ENCODE measurements around the gene TTC21A. TPM values are rescaled to one million over a fixed set of nuclear protein-coding genes. Genes with fewer than 3 reads are reported as not detected.

The TTC21A gene
- total RNA-seq, 1 experiment from 2014 or later, result 5.6 TPM

- POLR2A ChIA-PET, result no interaction called here
Measured at GRCh38 chr3:39134305-39134704, 26.8 kb downstream of the TTC21A start.

GRCh38 chr3:39135170-39135805 is 27.8 kb downstream of the TTC21A start:
- Histone ChIP-seq H3K9me2 (ENCODE audit: insufficient read depth) (no peaks in the 10 kb centered on the region), H4K20me1 (ENCODE audit: insufficient read depth) (no peaks in the 10 kb centered on the region), H3K4me1 (ENCODE audit: control insufficient read depth in 1 of 2, insufficient read depth in 2 of 2, low read length in 2 of 2) (peaks cover 4 to 14% of the 10 kb centered on the region in 2 experiments), H3K27ac (ENCODE audit: low read depth, low read length) (no peak overlapping the region), H3K36me3 (ENCODE audit: control insufficient read depth in 1 of 2, insufficient read depth in 2 of 2, low read length in 2 of 2) (no peaks in the 10 kb centered on the region), H3K4me3 (replicated peaks in 1 of 2; ENCODE audit: low read depth in 1 of 2, low read length in 2 of 2) (no peak overlapping the region), H3K9me3 (ENCODE audit: control insufficient read depth in 1 of 2, insufficient read depth in 1 of 2, low read depth in 1 of 2, low read length in 2 of 2) (no peaks in the 10 kb centered on the region), H3K27me3 (ENCODE audit: insufficient read depth, low read length) (no peaks in the 10 kb centered on the region), H3K4me2 (ENCODE audit: low read length) (no peak overlapping the region), H3K79me2 (ENCODE audit: insufficient read depth, low read length) (no peaks in the 10 kb centered on the region), H2AFZ (ENCODE audit: low read depth, low read length, poor library complexity, severe bottlenecking) (no peak overlapping the region), H3K9ac (ENCODE audit: low read length) (no peak overlapping the region)
- TF ChIP-seq JUND (IDR thresholded peaks at IDR 0.05), result no peak
- TF ChIP-seq MAX (IDR thresholded peaks at IDR 0.05), result no peak
- TF ChIP-seq CBX3 (IDR thresholded peaks at IDR 0.05; ENCODE audit: low read depth), result no peak
- TF ChIP-seq EZH2 (IDR thresholded peaks at IDR 0.05), result no peak
- no peak for TF ChIP-seq REST (IDR thresholded peaks at IDR 0.05; ENCODE audit: low read depth)
- no peak for TF ChIP-seq EGR1 (IDR thresholded peaks at IDR 0.05; ENCODE audit: low read depth)
- TF ChIP-seq CEBPB (IDR thresholded peaks at IDR 0.05; ENCODE audit: low read depth), result no peak
- no peak for TF ChIP-seq SP1 (IDR thresholded peaks at IDR 0.05; ENCODE audit: low read depth)
- TF ChIP-seq POLR2A (IDR thresholded peaks at IDR 0.05; ENCODE audit: borderline replicate concordance, extremely low read depth, insufficient read depth, insufficient read length), result no peak
- TF ChIP-seq EZH2phosphoT487 (IDR thresholded peaks at IDR 0.05; ENCODE audit: borderline replicate concordance), result no peak
- TF ChIP-seq ELF1 (IDR thresholded peaks at IDR 0.05; ENCODE audit: borderline replicate concordance, low read depth), result no peak
- TF ChIP-seq SIN3A (IDR thresholded peaks at IDR 0.05; ENCODE audit: low read depth), result no peak
- no peak for TF ChIP-seq CTCF (IDR thresholded peaks at IDR 0.05 in 2 of 3, conservative IDR thresholded peaks at IDR 0.05 in 1 of 3; ENCODE audit: borderline replicate concordance in 1 of 3, insufficient read depth in 1 of 3, low read depth in 2 of 3, low read length in 2 of 3)
- TF ChIP-seq POLR2AphosphoS5 (IDR thresholded peaks at IDR 0.05; ENCODE audit: low read depth, low read length), result no peak
- no peak for TF ChIP-seq SRF (IDR thresholded peaks at IDR 0.05; ENCODE audit: low read depth)
- no TSS peak for BruUV-seq (replicated peaks)
- ChIA-PET RAD21 (ENCODE audit: low non-redundant PET in 1 of 2, low total read pairs in 2 of 2, uncharacterized antibody in 2 of 2, unreplicated experiment in 2 of 2) (no interaction called here), POLR2A (no interaction called here), CTCF (no interaction called here)
- DNase-seq (ENCODE audit: low read depth, low spot score) (no peak), ATAC-seq (no peak)
- intact Hi-C loops (cut with micrococcal nuclease), result no loop called here

More at GRCh38 chr3:39134305-39134704, 26.8 kb downstream of the TTC21A start:
- H2AFZ ChIP-seq (ENCODE audit: low read depth, low read length, poor library complexity, severe bottlenecking), result no peak overlapping the region
- H3K27ac ChIP-seq (ENCODE audit: low read depth, low read length), result no peak overlapping the region
- H3K9me2 ChIP-seq (ENCODE audit: insufficient read depth), result no peaks in the 10 kb centered on the region
- no peak overlapping the region for H3K4me3 ChIP-seq (replicated peaks in 1 of 2; ENCODE audit: low read depth in 1 of 2, low read length in 2 of 2)
- H3K36me3 ChIP-seq (ENCODE audit: control insufficient read depth in 1 of 2, insufficient read depth in 2 of 2, low read length in 2 of 2), result no peaks in the 10 kb centered on the region
- CTCF ChIA-PET, result no interaction called here
- intact Hi-C loops (cut with micrococcal nuclease), result no loop called here
- DNase-seq (ENCODE audit: low read depth, low spot score), result no peak
- BruUV-seq (replicated peaks), result no TSS peak
- H3K4me2 ChIP-seq (ENCODE audit: low read length), result no peak overlapping the region
- RAD21 ChIA-PET (ENCODE audit: low non-redundant PET in 1 of 2, low total read pairs in 2 of 2, uncharacterized antibody in 2 of 2, unreplicated experiment in 2 of 2), result no interaction called here
- no peaks in the 10 kb centered on the region for H3K79me2 ChIP-seq (ENCODE audit: insufficient read depth, low read length)
- H3K9ac ChIP-seq (ENCODE audit: low read length), result no peak overlapping the region
- TF ChIP-seq JUND (IDR thresholded peaks at IDR 0.05), result no peak
- TF ChIP-seq POLR2AphosphoS5 (IDR thresholded peaks at IDR 0.05; ENCODE audit: low read depth, low read length), result no peak
- H3K4me1 ChIP-seq (ENCODE audit: control insufficient read depth in 1 of 2, insufficient read depth in 2 of 2, low read length in 2 of 2), result peaks cover 0 to 10% of the 10 kb centered on the region in 2 experiments; a peak in 1 of 4 replicates
- no peak for ATAC-seq
- no peaks in the 10 kb centered on the region for H4K20me1 ChIP-seq (ENCODE audit: insufficient read depth)
- H3K9me3 ChIP-seq (ENCODE audit: control insufficient read depth in 1 of 2, insufficient read depth in 1 of 2, low read depth in 1 of 2, low read length in 2 of 2), result no peaks in the 10 kb centered on the region
- no peaks in the 10 kb centered on the region for H3K27me3 ChIP-seq (ENCODE audit: insufficient read depth, low read length)

All from HCT116 (cell line).